ENCODE measurements around the gene COPB1. TPM values are rescaled to one million over a fixed set of nuclear protein-coding genes. Genes with fewer than 3 reads are reported as not detected.

Gene COPB1
- total and polyA plus RNA-seq, 9 of the 15 experiments (the other 6 are each of a cell fraction or from before 2014, with no cell fraction given) = 64.7 to 188 (median 91.6) TPM

GRCh38 chr11:14529951-14530350, 30.3 kb upstream of the COPB1 start:
- FAIRE-seq = no peak
- no peak for TF ChIP-seq E4F1 (CRISPR knock-in tag; IDR thresholded peaks at IDR 0.05; ENCODE audit: borderline replicate concordance)
- TF ChIP-seq, protein P1, sequence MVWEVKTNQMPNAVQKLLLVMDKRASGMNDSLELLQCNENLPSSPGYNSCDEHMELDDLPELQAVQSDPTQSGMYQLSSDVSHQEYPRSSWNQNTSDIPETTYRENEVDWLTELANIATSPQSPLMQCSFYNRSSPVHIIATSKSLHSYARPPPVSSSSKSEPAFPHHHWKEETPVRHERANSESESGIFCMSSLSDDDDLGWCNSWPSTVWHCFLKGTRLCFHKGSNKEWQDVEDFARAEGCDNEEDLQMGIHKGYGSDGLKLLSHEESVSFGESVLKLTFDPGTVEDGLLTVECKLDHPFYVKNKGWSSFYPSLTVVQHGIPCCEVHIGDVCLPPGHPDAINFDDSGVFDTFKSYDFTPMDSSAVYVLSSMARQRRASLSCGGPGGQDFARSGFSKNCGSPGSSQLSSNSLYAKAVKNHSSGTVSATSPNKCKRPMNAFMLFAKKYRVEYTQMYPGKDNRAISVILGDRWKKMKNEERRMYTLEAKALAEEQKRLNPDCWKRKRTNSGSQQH (CRISPR knock-in tag; IDR thresholded peaks at IDR 0.05) = no peak
- TF ChIP-seq, protein P2, sequence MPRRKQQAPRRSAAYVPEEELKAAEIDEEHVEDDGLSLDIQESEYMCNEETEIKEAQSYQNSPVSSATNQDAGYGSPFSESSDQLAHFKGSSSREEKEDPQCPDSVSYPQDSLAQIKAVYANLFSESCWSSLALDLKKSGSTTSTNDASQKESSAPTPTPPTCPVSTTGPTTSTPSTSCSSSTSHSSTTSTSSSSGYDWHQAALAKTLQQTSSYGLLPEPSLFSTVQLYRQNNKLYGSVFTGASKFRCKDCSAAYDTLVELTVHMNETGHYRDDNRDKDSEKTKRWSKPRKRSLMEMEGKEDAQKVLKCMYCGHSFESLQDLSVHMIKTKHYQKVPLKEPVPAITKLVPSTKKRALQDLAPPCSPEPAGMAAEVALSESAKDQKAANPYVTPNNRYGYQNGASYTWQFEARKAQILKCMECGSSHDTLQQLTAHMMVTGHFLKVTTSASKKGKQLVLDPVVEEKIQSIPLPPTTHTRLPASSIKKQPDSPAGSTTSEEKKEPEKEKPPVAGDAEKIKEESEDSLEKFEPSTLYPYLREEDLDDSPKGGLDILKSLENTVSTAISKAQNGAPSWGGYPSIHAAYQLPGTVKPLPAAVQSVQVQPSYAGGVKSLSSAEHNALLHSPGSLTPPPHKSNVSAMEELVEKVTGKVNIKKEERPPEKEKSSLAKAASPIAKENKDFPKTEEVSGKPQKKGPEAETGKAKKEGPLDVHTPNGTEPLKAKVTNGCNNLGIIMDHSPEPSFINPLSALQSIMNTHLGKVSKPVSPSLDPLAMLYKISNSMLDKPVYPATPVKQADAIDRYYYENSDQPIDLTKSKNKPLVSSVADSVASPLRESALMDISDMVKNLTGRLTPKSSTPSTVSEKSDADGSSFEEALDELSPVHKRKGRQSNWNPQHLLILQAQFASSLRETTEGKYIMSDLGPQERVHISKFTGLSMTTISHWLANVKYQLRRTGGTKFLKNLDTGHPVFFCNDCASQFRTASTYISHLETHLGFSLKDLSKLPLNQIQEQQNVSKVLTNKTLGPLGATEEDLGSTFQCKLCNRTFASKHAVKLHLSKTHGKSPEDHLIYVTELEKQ (CRISPR knock-in tag; IDR thresholded peaks at IDR 0.05) = no peak
- no peak for TF ChIP-seq E2F8 (IDR thresholded peaks at IDR 0.05; ENCODE audit: low read depth, partially characterized antibody)
- TF ChIP-seq ZNF253 (CRISPR knock-in tag; conservative IDR thresholded peaks at IDR 0.05) = no peak
- no peak for TF ChIP-seq NKRF (IDR thresholded peaks at IDR 0.05; ENCODE audit: borderline replicate concordance)
- no peak for TF ChIP-seq MIER1 (IDR thresholded peaks at IDR 0.05; ENCODE audit: low read depth)

More at GRCh38 chr11:14529951-14530350, 30.3 kb upstream of the COPB1 start:
- Histone ChIP-seq H3K36me3 (ENCODE audit: control insufficient read depth, insufficient read depth, low read length) (no peaks in the 10 kb centered on the region; the same call in 2 of the 3 replicates), H3K27me3 (ENCODE audit: control insufficient read depth in 2 of 2, insufficient read depth in 2 of 2, low read length in 2 of 2) (no peaks in the 10 kb centered on the region), H4K20me1 (replicated peaks; ENCODE audit: control insufficient read depth, insufficient read depth, low read length) (no peaks in the 10 kb centered on the region), H3K4me3 (no peak overlapping the region), H3K79me2 (ENCODE audit: control insufficient read depth, insufficient read depth, low read length) (no peaks in the 10 kb centered on the region), H3K9ac (ENCODE audit: insufficient read depth in 1 of 2, low read depth in 2 of 2, low read length in 2 of 2) (no peak overlapping the region), H2AFZ (ENCODE audit: low read depth, low read length) (no peak overlapping the region), H3K4me1 (replicated peaks in 1 of 2; ENCODE audit: control insufficient read depth in 2 of 2, insufficient read depth in 2 of 2, low read length in 2 of 2) (no peaks in the 10 kb centered on the region; a peak in 1 of 5 replicates), H3K9me1 (ENCODE audit: control insufficient read depth, insufficient read depth, low read length) (no peaks in the 10 kb centered on the region), H3K4me2 (ENCODE audit: insufficient read depth, low read length) (no peak overlapping the region), H3K9me3 (replicated peaks; ENCODE audit: control insufficient read depth, insufficient read depth, low read depth, low read length) (no peaks in the 10 kb centered on the region), H3K27ac (ENCODE audit: extremely low read depth, low read depth, low read length) (no peak overlapping the region)
- in situ Hi-C loops (cut with MboI) = loop anchor here (10.0 kb wide), 1 partner anchor 365 kb away; the partner anchor contains the start of gene CYP2R1
- no peak for DNase-seq (ENCODE audit: extremely low read depth in 1 of 4, low spot score in 3 of 4)
- BruUV-seq (replicated peaks) = no TSS peak
- CTCF ChIA-PET (ENCODE audit: low intra/inter-chr PET ratio) = no interaction called here
- intact Hi-C loops (cut with micrococcal nuclease) = no loop called here
- no peak for ATAC-seq
- 94% methylated on average over 2 of the region's 2 CpGs for WGBS (ENCODE audit: insufficient coverage, low coverage, missing lambda C conversion rate)
- POLR2A ChIA-PET = interaction anchor here (0.6 to 1.2 kb wide), 3 partner anchors 10 to 116 kb away, joined by 3 to 4 read pairs (median 4); partner anchors contain the start of genes COPB1 and PSMA1

Measured in K562 (cell line).